K562 (cell line): Measurements from ENCODE around the gene TMEM208. TPM values are rescaled to one million over a fixed set of nuclear protein-coding genes. Genes with fewer than 3 reads are reported as not detected.

Source experiments
- DPF2 ChIP-seq: fragments of 450-650 bp; IDR thresholded peaks from 2 replicates; pipeline ENCODE4 v1.6.1; 2016
- FOXJ3 ChIP-seq: sonication (generic); formaldehyde crosslinking; IDR thresholded peaks from 2 replicates; pipeline ENCODE4 v1.4.0; 2020; ENCODE audit warnings: mild to moderate bottlenecking, missing genetic modification reagents
- HDAC2 ChIP-seq: fragments of 450-650 bp; IDR thresholded peaks from 2 replicates; pipeline ENCODE4 v1.6.1; 2016; ENCODE audit warnings: mild to moderate bottlenecking
- HIVEP1 ChIP-seq: fragments of 250-450 bp; sonication (Bioruptor Pico); IDR thresholded peaks from 2 replicates; pipeline ENCODE4 v1.4.0; 2020; ENCODE audit warnings: mild to moderate bottlenecking
- HNRNPLL ChIP-seq: fragments of 200-400 bp; formaldehyde crosslinking; IDR thresholded peaks from 2 replicates; pipeline ENCODE4 v1.6.1; 2017; ENCODE audit warnings: low read length, low read depth, mild to moderate bottlenecking; ENCODE audit not compliant: poor library complexity, severe bottlenecking
- IFI16 ChIP-seq: fragments of 250-450 bp; sonication (Bioruptor Pico); IDR thresholded peaks from 2 replicates; pipeline ENCODE4 v2.1.2; 2022; ENCODE audit warnings: mild to moderate bottlenecking, inconsistent platforms
- MEF2A ChIP-seq: IDR thresholded peaks from 2 replicates; pipeline ENCODE4 v1.6.1; 2011; ENCODE audit warnings: low read depth, mild to moderate bottlenecking, low read length, moderate library complexity; ENCODE audit not compliant: control insufficient read depth
- SLC30A9 ChIP-seq: fragments of 250-450 bp; sonication (Bioruptor Pico); IDR thresholded peaks from 2 replicates; pipeline ENCODE4 v1.8.0; 2022; ENCODE audit warnings: mild to moderate bottlenecking, moderate library complexity
- SREBF2 ChIP-seq: sonication (generic); formaldehyde crosslinking; IDR thresholded peaks from 2 replicates; pipeline ENCODE4 v1.4.0; 2020; ENCODE audit warnings: mild to moderate bottlenecking, missing genetic modification reagents
- TAF1 ChIP-seq: IDR thresholded peaks from 2 replicates; pipeline ENCODE4 v1.6.1; 2011; ENCODE audit warnings: mild to moderate bottlenecking, low read length, moderate library complexity; ENCODE audit not compliant: insufficient read depth, control insufficient read depth, severe bottlenecking; ENCODE audit errors: extremely low read depth
- TCF7 ChIP-seq: sonication (generic); IDR thresholded peaks from 2 replicates; pipeline ENCODE4 v1.6.1; 2016; ENCODE audit warnings: antibody characterized with exemption, borderline replicate concordance
- TEAD1 ChIP-seq, 2 experiments: fragments of 450-650 bp in 1 of 2; sonication (generic) in 1 of 2; formaldehyde crosslinking; IDR thresholded peaks; 2 replicates each; pipeline versions ENCODE4 v1.4.0 to v1.8.0; 2020 to 2022; ENCODE audit warnings: mild to moderate bottlenecking in 2 of 2, missing genetic modification reagents in 1 of 2
- YY1 ChIP-seq, 3 experiments: IDR thresholded peaks; 2 replicates each; pipeline ENCODE4 v1.6.1; 2011; ENCODE audit warnings: low read length in 2 of 3, mild to moderate bottlenecking in 2 of 3, moderate library complexity in 2 of 3, borderline replicate concordance in 1 of 3, control low read depth in 1 of 3, low read depth in 1 of 3; ENCODE audit not compliant: insufficient read depth in 3 of 3, insufficient replicate concordance in 2 of 3, control insufficient read depth in 1 of 3, insufficient read length in 1 of 3; ENCODE audit errors: extremely low read depth in 1 of 3
- ZNF175 ChIP-seq: fragments of 200-800 bp; sonication (Bioruptor generic); IDR thresholded peaks from 2 replicates; pipeline ENCODE4 v1.6.1; 2016; ENCODE audit warnings: low read depth, mild to moderate bottlenecking, missing genetic modification characterization, missing compliant biosample characterization
- ZNF668 ChIP-seq: fragments of 250-450 bp; sonication (Bioruptor Pico); IDR thresholded peaks from 2 replicates; pipeline ENCODE4 v1.8.0; 2022; ENCODE audit warnings: mild to moderate bottlenecking, inconsistent platforms
- ZZZ3 ChIP-seq: fragments of 450-650 bp; IDR thresholded peaks from 2 replicates; pipeline ENCODE4 v1.6.1; 2016; ENCODE audit warnings: antibody characterized with exemption, mild to moderate bottlenecking, moderate library complexity
- polyA plus RNA-seq, 8 experiments: library from polyadenylated mRNA; depleted of rRNA in 4 of 8; stranded (reverse) in 5 of 8; unstranded in 3 of 8; fragments of >200 nt; fragmentation: Nextera tagmentation in 2 of 8; fragmentation: Illumina TruSeq in 1 of 8; extraction: Ambion mirVana in 2 of 8; extraction: Trizol in 1 of 8; gene quantifications; 2 replicates each; pipeline versions ENCODE4 v1.2.1 to v1.2.3, GENCODE V29; 2011 to 2014; ENCODE audit warnings: inconsistent platforms in 1 of 8, missing spikeins in 1 of 8
- total RNA-seq, 7 experiments: library from RNA; depleted of rRNA in 6 of 7; stranded (reverse); fragments of >200 nt in 6 of 7; fragmentation: Illumina TruSeq in 2 of 7; extraction: Trizol in 2 of 7; gene quantifications; 2 replicates each; pipeline versions ENCODE4 v1.2.1 to v1.2.3, GENCODE V29; 2011 to 2021; ENCODE audit warnings: low replicate concordance in 1 of 7
- TF ChIP-seq, protein P1 (sequence below): sonication (generic); formaldehyde crosslinking; IDR thresholded peaks from 2 replicates; pipeline ENCODE4 v1.8.0; 2022; ENCODE audit warnings: mild to moderate bottlenecking, low read depth, missing genetic modification reagents
- TF ChIP-seq, protein P2 (sequence below), 2 experiments: fragments of 450-650 bp; IDR thresholded peaks; 2 replicates each; pipeline ENCODE4 v1.6.1; 2016
- TF ChIP-seq, protein P3 (sequence below): sonication (generic); formaldehyde crosslinking; IDR thresholded peaks from 2 replicates; pipeline ENCODE4 v1.8.0; 2023; ENCODE audit warnings: mild to moderate bottlenecking, missing genetic modification reagents

The TMEM208 gene
- total and polyA plus RNA-seq, 9 of the 15 experiments (the other 6 are each of a cell fraction or from before 2014, with no cell fraction given) = 31.8 to 239 (median 54.3) TPM

DNA sequence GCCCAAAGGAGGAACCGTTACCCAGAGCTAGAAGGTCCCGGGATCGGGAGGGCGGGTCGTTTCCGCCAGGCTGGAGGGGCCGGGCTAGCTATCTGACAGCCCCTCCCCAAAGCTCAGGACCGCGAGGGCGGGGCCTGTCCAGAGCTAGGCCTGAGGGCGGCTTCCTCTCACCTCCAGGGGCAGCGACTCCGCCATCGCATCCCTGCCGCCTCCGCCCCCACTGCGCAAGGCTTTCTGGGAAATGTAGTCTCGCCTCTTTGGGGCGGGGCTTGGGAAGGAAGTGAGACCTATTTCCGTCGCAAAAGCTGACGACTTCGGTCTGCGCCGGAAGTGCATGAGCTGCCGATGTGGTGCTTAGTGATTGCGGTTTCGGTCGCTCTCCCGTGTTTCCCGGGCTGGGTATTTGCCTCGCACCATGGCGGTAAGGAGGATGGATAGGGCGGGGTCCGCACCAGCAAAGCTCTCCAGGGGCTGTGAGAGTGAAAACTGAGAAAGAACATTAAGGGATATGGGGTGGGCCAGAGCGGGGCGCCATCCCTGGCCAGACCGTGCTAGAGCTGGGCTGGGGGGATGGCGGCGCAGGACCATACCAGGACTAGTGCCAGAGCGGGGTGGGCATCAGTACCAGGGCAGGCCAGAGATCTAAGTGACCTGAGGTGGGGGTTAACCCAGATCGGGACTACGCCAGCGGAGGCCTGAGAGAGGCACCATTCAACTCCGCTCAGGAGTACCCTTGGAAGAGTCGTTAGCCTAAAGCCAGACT lies at the start of gene TMEM208 (continued):
- TF ChIP-seq, protein P1, sequence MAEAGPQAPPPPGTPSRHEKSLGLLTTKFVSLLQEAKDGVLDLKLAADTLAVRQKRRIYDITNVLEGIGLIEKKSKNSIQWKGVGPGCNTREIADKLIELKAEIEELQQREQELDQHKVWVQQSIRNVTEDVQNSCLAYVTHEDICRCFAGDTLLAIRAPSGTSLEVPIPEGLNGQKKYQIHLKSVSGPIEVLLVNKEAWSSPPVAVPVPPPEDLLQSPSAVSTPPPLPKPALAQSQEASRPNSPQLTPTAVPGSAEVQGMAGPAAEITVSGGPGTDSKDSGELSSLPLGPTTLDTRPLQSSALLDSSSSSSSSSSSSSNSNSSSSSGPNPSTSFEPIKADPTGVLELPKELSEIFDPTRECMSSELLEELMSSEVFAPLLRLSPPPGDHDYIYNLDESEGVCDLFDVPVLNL (CRISPR knock-in tag) = 0 out of 2 replicates have a peak, but pooled peaks have one; percentile 29
- no peak for TF ChIP-seq MEF2A
- no peak for TF ChIP-seq ZNF668 (CRISPR knock-in tag)
- TF ChIP-seq HDAC2 = peak; percentile 87
- peak; percentile 76 for TF ChIP-seq TAF1
- no peak for TF ChIP-seq FOXJ3 (CRISPR knock-in tag)
- TF ChIP-seq TEAD1 (CRISPR knock-in tag; IDR thresholded peaks at IDR 0.05) = peak in 1 of 2 experiments; percentile 61; a peak in 1 of 4 replicates
- peak; percentile 47 for TF ChIP-seq HNRNPLL
- TF ChIP-seq, protein P2, sequence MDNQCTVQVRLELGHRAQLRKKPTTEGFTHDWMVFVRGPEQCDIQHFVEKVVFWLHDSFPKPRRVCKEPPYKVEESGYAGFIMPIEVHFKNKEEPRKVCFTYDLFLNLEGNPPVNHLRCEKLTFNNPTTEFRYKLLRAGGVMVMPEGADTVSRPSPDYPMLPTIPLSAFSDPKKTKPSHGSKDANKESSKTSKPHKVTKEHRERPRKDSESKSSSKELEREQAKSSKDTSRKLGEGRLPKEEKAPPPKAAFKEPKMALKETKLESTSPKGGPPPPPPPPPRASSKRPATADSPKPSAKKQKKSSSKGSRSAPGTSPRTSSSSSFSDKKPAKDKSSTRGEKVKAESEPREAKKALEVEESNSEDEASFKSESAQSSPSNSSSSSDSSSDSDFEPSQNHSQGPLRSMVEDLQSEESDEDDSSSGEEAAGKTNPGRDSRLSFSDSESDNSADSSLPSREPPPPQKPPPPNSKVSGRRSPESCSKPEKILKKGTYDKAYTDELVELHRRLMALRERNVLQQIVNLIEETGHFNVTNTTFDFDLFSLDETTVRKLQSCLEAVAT (IDR thresholded peaks at IDR 0.05) = peak; percentile 72 to 82; a peak in 3 of 4 replicates
- TF ChIP-seq SREBF2 (CRISPR knock-in tag) = no peak
- TF ChIP-seq HIVEP1 (CRISPR knock-in tag) = no peak
- no peak for TF ChIP-seq IFI16 (CRISPR knock-in tag)
- no peak for TF ChIP-seq DPF2
- TF ChIP-seq SLC30A9 (CRISPR knock-in tag) = no peak
- no peak for TF ChIP-seq ZZZ3
- peak; percentile 55 to 90 (median 86) for TF ChIP-seq YY1 (IDR thresholded peaks at IDR 0.05; ENCODE audit: borderline replicate concordance in 1 of 3, control insufficient read depth in 1 of 3, extremely low read depth in 1 of 3, insufficient read depth in 3 of 3, insufficient read length in 1 of 3, insufficient replicate concordance in 2 of 3, low read depth in 1 of 3, low read length in 2 of 3)
- TF ChIP-seq, protein P3, sequence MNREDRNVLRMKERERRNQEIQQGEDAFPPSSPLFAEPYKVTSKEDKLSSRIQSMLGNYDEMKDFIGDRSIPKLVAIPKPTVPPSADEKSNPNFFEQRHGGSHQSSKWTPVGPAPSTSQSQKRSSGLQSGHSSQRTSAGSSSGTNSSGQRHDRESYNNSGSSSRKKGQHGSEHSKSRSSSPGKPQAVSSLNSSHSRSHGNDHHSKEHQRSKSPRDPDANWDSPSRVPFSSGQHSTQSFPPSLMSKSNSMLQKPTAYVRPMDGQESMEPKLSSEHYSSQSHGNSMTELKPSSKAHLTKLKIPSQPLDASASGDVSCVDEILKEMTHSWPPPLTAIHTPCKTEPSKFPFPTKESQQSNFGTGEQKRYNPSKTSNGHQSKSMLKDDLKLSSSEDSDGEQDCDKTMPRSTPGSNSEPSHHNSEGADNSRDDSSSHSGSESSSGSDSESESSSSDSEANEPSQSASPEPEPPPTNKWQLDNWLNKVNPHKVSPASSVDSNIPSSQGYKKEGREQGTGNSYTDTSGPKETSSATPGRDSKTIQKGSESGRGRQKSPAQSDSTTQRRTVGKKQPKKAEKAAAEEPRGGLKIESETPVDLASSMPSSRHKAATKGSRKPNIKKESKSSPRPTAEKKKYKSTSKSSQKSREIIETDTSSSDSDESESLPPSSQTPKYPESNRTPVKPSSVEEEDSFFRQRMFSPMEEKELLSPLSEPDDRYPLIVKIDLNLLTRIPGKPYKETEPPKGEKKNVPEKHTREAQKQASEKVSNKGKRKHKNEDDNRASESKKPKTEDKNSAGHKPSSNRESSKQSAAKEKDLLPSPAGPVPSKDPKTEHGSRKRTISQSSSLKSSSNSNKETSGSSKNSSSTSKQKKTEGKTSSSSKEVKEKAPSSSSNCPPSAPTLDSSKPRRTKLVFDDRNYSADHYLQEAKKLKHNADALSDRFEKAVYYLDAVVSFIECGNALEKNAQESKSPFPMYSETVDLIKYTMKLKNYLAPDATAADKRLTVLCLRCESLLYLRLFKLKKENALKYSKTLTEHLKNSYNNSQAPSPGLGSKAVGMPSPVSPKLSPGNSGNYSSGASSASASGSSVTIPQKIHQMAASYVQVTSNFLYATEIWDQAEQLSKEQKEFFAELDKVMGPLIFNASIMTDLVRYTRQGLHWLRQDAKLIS (CRISPR knock-in tag) = no peak
- TF ChIP-seq ZNF175 (CRISPR knock-in tag) = no peak
- no peak for TF ChIP-seq TCF7
